ENCODE results near the gene ESR2.
A peak's percentile ranks its signal among the peaks of the same experiment; 100 is the strongest.

The ESR2 gene

DNA sequence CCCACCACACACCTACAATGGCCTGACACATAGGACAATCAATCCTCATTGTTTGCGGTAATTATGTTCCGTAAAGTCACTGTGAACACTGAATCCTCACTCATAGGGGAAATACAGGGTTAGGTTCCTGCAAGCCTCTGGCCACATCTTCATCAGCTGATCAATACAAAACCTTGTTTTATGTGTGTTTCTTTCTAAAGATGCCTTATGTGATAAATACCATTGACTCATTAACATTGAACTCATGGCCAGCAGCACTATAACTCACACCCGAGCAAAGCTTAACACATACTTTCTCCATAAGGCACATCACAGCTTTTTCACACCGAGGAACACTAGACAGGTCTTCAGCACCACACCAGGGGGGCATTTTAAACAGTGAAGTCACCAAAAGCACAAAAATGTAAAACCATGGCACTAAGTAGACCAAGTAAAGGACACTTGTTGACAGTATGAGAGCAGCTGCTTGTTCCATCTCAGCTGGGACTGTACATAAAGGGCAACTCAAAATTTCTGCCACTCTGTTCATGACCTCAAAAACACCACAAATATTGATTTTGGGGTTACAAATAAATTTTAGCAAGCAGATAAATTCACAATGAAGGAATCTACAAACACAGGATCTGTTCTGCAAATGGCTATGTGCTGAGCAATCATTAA is 60.5 kb downstream of the ESR2 start:
- no peak for DNase-seq (ENCODE audit: low spot score)
- Histone ChIP-seq H2BK5ac (ENCODE audit: low read length) (no peak overlapping the region), H3K14ac (ENCODE audit: low read length) (no peak overlapping the region), H3K9ac (ENCODE audit: low read depth, low read length, poor library complexity) (peak overlapping the region; percentile 27), H3K4ac (ENCODE audit: low read length) (no peak overlapping the region), H2AFZ (ENCODE audit: low read length) (no peak overlapping the region), H2AK5ac (ENCODE audit: low read depth, low read length) (no peak overlapping the region), H3K9me3 (replicated peaks in 1 of 2; ENCODE audit: control insufficient read depth in 2 of 2, insufficient read depth in 1 of 2, low read depth in 1 of 2, low read length in 2 of 2) (no peaks in the 10 kb centered on the region), H4K8ac (ENCODE audit: low read depth, low read length) (no peak overlapping the region), H3K27me3 (ENCODE audit: control insufficient read depth in 3 of 3, insufficient read depth in 3 of 3, low read depth in 1 of 3, low read length in 3 of 3) (no peaks in the 10 kb centered on the region), H2BK12ac (ENCODE audit: low read length) (no peak overlapping the region), H3K4me3 (ENCODE audit: low read length in 2 of 2) (no peak overlapping the region), H3K79me1 (ENCODE audit: low read depth, low read length) (no peaks in the 10 kb centered on the region), H3K4me1 (ENCODE audit: control insufficient read depth in 2 of 2, insufficient read depth in 1 of 2, low read depth in 1 of 2, low read length in 2 of 2) (peaks cover 5 to 9% of the 10 kb centered on the region in 2 donors), H4K91ac (ENCODE audit: low read depth, low read length, poor library complexity) (no peak overlapping the region), H3K18ac (ENCODE audit: low read length) (no peak overlapping the region), H3K4me2 (ENCODE audit: insufficient read depth, low read length, poor library complexity, severe bottlenecking) (no peak overlapping the region), H3K23ac (ENCODE audit: low read depth, low read length, poor library complexity) (no peak overlapping the region), H2BK120ac (ENCODE audit: low read depth, low read length) (no peak overlapping the region), H3K27ac (replicated peaks; ENCODE audit: low read length) (no peak overlapping the region), H2BK15ac (ENCODE audit: low read length) (no peak overlapping the region), H3K36me3 (replicated peaks in 1 of 2; ENCODE audit: control insufficient read depth in 2 of 2, insufficient read depth in 2 of 2, low read length in 2 of 2) (peaks cover 13 to 28% of the 10 kb centered on the region in 2 donors)
- WGBS, 2 donors (ENCODE audit: extremely low coverage in 2 of 2, insufficient read length in 2 of 2, insufficient replicate concordance in 1 of 2) = no CpG with 5 or more reads among the region's 4 CpGs

DNA sequence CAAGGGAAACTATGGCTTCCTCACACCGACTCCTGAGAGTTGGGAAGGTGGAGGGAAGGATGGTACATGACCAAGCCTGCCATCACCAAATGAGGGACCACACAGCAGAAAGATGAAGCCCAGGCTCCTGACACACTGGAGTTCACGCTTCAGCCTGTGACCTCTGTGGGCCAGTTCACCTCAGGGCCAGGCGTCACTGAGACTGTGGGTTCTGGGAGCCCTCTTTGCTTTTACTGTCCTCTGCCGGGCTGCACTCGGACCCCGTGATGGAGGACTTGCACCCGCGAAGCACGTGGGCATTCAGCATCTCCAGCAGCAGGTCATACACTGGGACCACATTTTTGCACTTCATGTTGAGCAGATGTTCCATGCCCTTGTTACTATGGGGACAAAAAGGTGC is 61.2 kb downstream of the ESR2 start:
- Histone ChIP-seq H2BK15ac (ENCODE audit: low read length) (no peak overlapping the region), H3K18ac (ENCODE audit: low read length) (no peak overlapping the region), H3K4me2 (ENCODE audit: insufficient read depth, low read length, poor library complexity, severe bottlenecking) (no peak overlapping the region), H3K27ac (replicated peaks; ENCODE audit: low read length) (no peak overlapping the region), H4K91ac (ENCODE audit: low read depth, low read length, poor library complexity) (no peak overlapping the region), H2BK5ac (ENCODE audit: low read length) (no peak overlapping the region), H3K9ac (ENCODE audit: low read depth, low read length, poor library complexity) (no peak overlapping the region), H4K8ac (ENCODE audit: low read depth, low read length) (no peak overlapping the region), H3K36me3 (replicated peaks in 1 of 2; ENCODE audit: control insufficient read depth in 2 of 2, insufficient read depth in 2 of 2, low read length in 2 of 2) (peaks cover 17 to 35% of the 10 kb centered on the region in 2 donors), H2AK5ac (ENCODE audit: low read depth, low read length) (no peak overlapping the region), H3K4me3 (ENCODE audit: low read length in 2 of 2) (no peak overlapping the region), H3K14ac (ENCODE audit: low read length) (no peak overlapping the region), H3K27me3 (ENCODE audit: control insufficient read depth in 3 of 3, insufficient read depth in 3 of 3, low read depth in 1 of 3, low read length in 3 of 3) (no peaks in the 10 kb centered on the region), H3K9me3 (replicated peaks in 1 of 2; ENCODE audit: control insufficient read depth in 2 of 2, insufficient read depth in 1 of 2, low read depth in 1 of 2, low read length in 2 of 2) (no peaks in the 10 kb centered on the region), H2BK12ac (ENCODE audit: low read length) (no peak overlapping the region), H2AFZ (ENCODE audit: low read length) (no peak overlapping the region), H3K4ac (ENCODE audit: low read length) (no peak overlapping the region), H2BK120ac (ENCODE audit: low read depth, low read length) (no peak overlapping the region), H3K23ac (ENCODE audit: low read depth, low read length, poor library complexity) (no peak overlapping the region), H3K4me1 (ENCODE audit: control insufficient read depth in 2 of 2, insufficient read depth in 1 of 2, low read depth in 1 of 2, low read length in 2 of 2) (peaks cover 5 to 9% of the 10 kb centered on the region in 2 donors), H3K79me1 (ENCODE audit: low read depth, low read length) (no peaks in the 10 kb centered on the region)
- no peak for DNase-seq (ENCODE audit: low spot score)
- no CpG with 5 or more reads among the region's 9 CpGs for WGBS, 2 donors (ENCODE audit: extremely low coverage in 2 of 2, insufficient read length in 2 of 2, insufficient replicate concordance in 1 of 2)

DNA sequence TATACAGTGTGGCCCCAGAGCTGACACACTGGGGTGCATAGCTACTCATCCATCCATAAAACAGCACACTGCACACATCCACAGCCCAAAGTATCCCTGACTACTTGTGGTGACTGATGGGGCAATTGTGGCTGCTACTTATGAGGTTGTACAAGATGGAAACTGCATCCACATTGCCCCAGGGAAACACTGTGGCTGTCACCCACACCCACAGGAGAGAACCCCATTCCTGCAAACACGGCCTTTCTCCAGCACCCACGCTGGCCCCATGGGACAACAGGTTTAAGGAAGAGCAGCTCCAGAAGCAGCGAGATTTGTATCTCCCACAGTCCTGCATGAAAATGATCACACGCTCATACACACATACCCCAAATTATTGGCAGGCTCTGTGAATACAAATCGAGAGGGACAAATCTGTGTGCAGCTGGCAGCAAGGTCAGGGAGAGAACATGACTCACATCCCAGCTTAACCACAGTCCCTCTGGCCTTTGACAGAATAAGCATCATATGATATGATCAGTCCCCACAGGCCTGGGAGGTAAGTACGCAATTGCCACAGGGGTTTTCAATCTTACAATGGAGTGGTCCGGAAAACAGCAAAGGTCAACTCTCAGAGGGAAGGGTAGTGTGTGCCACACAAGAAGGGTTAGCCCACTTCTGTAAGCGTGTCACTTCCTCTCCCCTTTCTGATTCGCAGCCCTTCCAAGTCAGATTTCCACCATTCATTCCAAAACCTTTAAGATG is 61.9 kb downstream of the ESR2 start:
- no CpG with 5 or more reads among the region's 9 CpGs for WGBS, 2 donors (ENCODE audit: extremely low coverage in 2 of 2, insufficient read length in 2 of 2, insufficient replicate concordance in 1 of 2)
- Histone ChIP-seq H3K9ac (ENCODE audit: low read depth, low read length, poor library complexity) (peak overlapping the region; percentile 27), H3K4me3 (ENCODE audit: low read length in 2 of 2) (no peak overlapping the region), H2AK5ac (ENCODE audit: low read depth, low read length) (no peak overlapping the region), H2BK12ac (ENCODE audit: low read length) (no peak overlapping the region), H2BK15ac (ENCODE audit: low read length) (no peak overlapping the region), H2BK120ac (ENCODE audit: low read depth, low read length) (no peak overlapping the region), H2AFZ (ENCODE audit: low read length) (no peak overlapping the region), H3K79me1 (ENCODE audit: low read depth, low read length) (no peaks in the 10 kb centered on the region), H3K4ac (ENCODE audit: low read length) (no peak overlapping the region), H3K4me2 (ENCODE audit: insufficient read depth, low read length, poor library complexity, severe bottlenecking) (no peak overlapping the region), H3K36me3 (replicated peaks in 1 of 2; ENCODE audit: control insufficient read depth in 2 of 2, insufficient read depth in 2 of 2, low read length in 2 of 2) (peaks cover 17 to 42% of the 10 kb centered on the region in 2 donors), H2BK5ac (ENCODE audit: low read length) (no peak overlapping the region), H3K4me1 (ENCODE audit: control insufficient read depth in 2 of 2, insufficient read depth in 1 of 2, low read depth in 1 of 2, low read length in 2 of 2) (peaks cover 5 to 9% of the 10 kb centered on the region in 2 donors), H3K23ac (ENCODE audit: low read depth, low read length, poor library complexity) (no peak overlapping the region), H3K18ac (ENCODE audit: low read length) (no peak overlapping the region), H4K8ac (ENCODE audit: low read depth, low read length) (no peak overlapping the region), H4K91ac (ENCODE audit: low read depth, low read length, poor library complexity) (no peak overlapping the region), H3K9me3 (replicated peaks in 1 of 2; ENCODE audit: control insufficient read depth in 2 of 2, insufficient read depth in 1 of 2, low read depth in 1 of 2, low read length in 2 of 2) (no peaks in the 10 kb centered on the region), H3K27ac (replicated peaks; ENCODE audit: low read length) (no peak overlapping the region), H3K27me3 (ENCODE audit: control insufficient read depth in 3 of 3, insufficient read depth in 3 of 3, low read depth in 1 of 3, low read length in 3 of 3) (no peaks in the 10 kb centered on the region), H3K14ac (ENCODE audit: low read length) (no peak overlapping the region)
- no peak for DNase-seq (ENCODE audit: low spot score)

DNA sequence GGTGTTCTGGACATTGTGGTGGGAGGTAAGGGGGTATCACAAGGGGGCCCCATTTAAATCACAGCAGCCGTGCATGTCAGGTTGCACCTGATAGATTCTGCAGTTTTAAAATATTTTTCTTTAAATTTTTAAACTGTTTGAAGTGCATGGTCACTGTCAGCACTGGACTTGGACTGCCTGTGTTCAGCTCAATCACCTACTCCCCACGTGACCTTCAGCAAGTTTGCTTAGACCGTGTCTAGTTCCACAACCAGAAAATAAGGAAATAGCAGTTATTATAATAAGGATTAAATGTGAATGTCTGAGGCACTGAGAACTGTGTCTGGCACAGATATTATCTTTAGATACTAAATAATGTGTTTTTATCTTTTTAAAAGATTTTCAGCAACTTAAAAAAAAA is 64.7 kb downstream of the ESR2 start:
- Histone ChIP-seq H3K27me3 (ENCODE audit: control insufficient read depth in 3 of 3, insufficient read depth in 3 of 3, low read depth in 1 of 3, low read length in 3 of 3) (no peaks in the 10 kb centered on the region), H3K36me3 (replicated peaks in 1 of 2; ENCODE audit: control insufficient read depth in 2 of 2, insufficient read depth in 2 of 2, low read length in 2 of 2) (peaks cover 28 to 68% of the 10 kb centered on the region in 2 donors), H2AK5ac (ENCODE audit: low read depth, low read length) (no peak overlapping the region), H2BK5ac (ENCODE audit: low read length) (no peak overlapping the region), H3K79me1 (ENCODE audit: low read depth, low read length) (no peaks in the 10 kb centered on the region), H3K14ac (ENCODE audit: low read length) (no peak overlapping the region), H3K23ac (ENCODE audit: low read depth, low read length, poor library complexity) (no peak overlapping the region), H3K9me3 (replicated peaks in 1 of 2; ENCODE audit: control insufficient read depth in 2 of 2, insufficient read depth in 1 of 2, low read depth in 1 of 2, low read length in 2 of 2) (no peaks in the 10 kb centered on the region), H3K9ac (ENCODE audit: low read depth, low read length, poor library complexity) (no peak overlapping the region), H3K27ac (replicated peaks; ENCODE audit: low read length) (no peak overlapping the region), H2AFZ (ENCODE audit: low read length) (no peak overlapping the region), H3K18ac (ENCODE audit: low read length) (no peak overlapping the region), H2BK15ac (ENCODE audit: low read length) (no peak overlapping the region), H3K4me3 (ENCODE audit: low read length in 2 of 2) (no peak overlapping the region), H2BK12ac (ENCODE audit: low read length) (no peak overlapping the region), H4K8ac (ENCODE audit: low read depth, low read length) (no peak overlapping the region), H3K4me2 (ENCODE audit: insufficient read depth, low read length, poor library complexity, severe bottlenecking) (no peak overlapping the region), H4K91ac (ENCODE audit: low read depth, low read length, poor library complexity) (no peak overlapping the region), H3K4ac (ENCODE audit: low read length) (no peak overlapping the region), H2BK120ac (ENCODE audit: low read depth, low read length) (no peak overlapping the region), H3K4me1 (ENCODE audit: control insufficient read depth in 2 of 2, insufficient read depth in 1 of 2, low read depth in 1 of 2, low read length in 2 of 2) (peaks cover 5 to 9% of the 10 kb centered on the region in 2 donors)
- no peak for DNase-seq (ENCODE audit: low spot score)
- WGBS, 2 donors (ENCODE audit: extremely low coverage in 2 of 2, insufficient read length in 2 of 2, insufficient replicate concordance in 1 of 2) = no CpG with 5 or more reads among the region's 3 CpGs

Measured in neuronal stem cell (in vitro differentiated cells).